ENCODE results near the gene PLAAT2. TPM values are rescaled to one million over a fixed set of nuclear protein-coding genes. Genes with fewer than 3 reads are reported as not detected.
"Not testable (repeated sequence)": the region's sequence is repeated elsewhere in the genome, so short reads cannot be mapped to it uniquely, and the experiment has no call there.

Gene PLAAT2
- total and polyA plus RNA-seq, 4 donors: 2.2 to 29.8 (median 14.8) TPM

GRCh38 chr11:63586451-63587166 lies 23.4 kb upstream of the PLAAT2 start:
- Histone ChIP-seq H3K4me3 (no peak overlapping the region), H3K9ac (ENCODE audit: insufficient read depth in 1 of 2, low read length in 2 of 2) (no peak overlapping the region), H3K27ac (ENCODE audit: low read depth in 1 of 2, low read length in 1 of 2) (no peak overlapping the region), H3K27me3 (ENCODE audit: control insufficient read depth in 3 of 3, insufficient read depth in 3 of 3, low read length in 2 of 3) (no peaks in the 10 kb centered on the region), H3K36me3 (ENCODE audit: control insufficient read depth in 4 of 4, insufficient read depth in 4 of 4, low read length in 4 of 4) (peaks cover 0 to 39% (median 11%) of the 10 kb centered on the region in 4 donors), H3K4me1 (ENCODE audit: control insufficient read depth in 5 of 5, insufficient read depth in 5 of 5, low read length in 5 of 5) (peaks cover 0 to 2% (median 0%) of the 10 kb centered on the region in 5 donors), H3K9me3 (ENCODE audit: control insufficient read depth in 4 of 4, insufficient read depth in 3 of 4, low read length in 3 of 4) (peaks cover 0 to 4% (median 0%) of the 10 kb centered on the region in 4 donors)
- DNase-seq: no peak
- ATAC-seq (ENCODE audit: insufficient read depth, low FRiP score): no peak
- 97 to 98% methylated on average over 6 of the region's 6 CpGs for WGBS, 2 donors
- TF ChIP-seq CTCF (IDR thresholded peaks at IDR 0.05; ENCODE audit: control extremely low read depth, extremely low read depth): no peak

GRCh38 chr11:63583357-63583677 lies 20.1 kb upstream of the PLAAT2 start:
- no peak for TF ChIP-seq CTCF (IDR thresholded peaks at IDR 0.05; ENCODE audit: control extremely low read depth, extremely low read depth)
- DNase-seq (no peak), ATAC-seq (ENCODE audit: insufficient read depth, low FRiP score) (no peak)
- Histone ChIP-seq H3K9ac (ENCODE audit: insufficient read depth in 1 of 2, low read length in 2 of 2) (no peak overlapping the region), H3K27ac (ENCODE audit: low read depth in 1 of 2, low read length in 1 of 2) (no peak overlapping the region), H3K4me3 (no peak overlapping the region), H3K9me3 (ENCODE audit: control insufficient read depth in 4 of 4, insufficient read depth in 3 of 4, low read length in 3 of 4) (peaks cover 0 to 4% (median 2%) of the 10 kb centered on the region in 4 donors), H3K36me3 (ENCODE audit: control insufficient read depth in 4 of 4, insufficient read depth in 4 of 4, low read length in 4 of 4) (peaks cover 0 to 26% (median 8%) of the 10 kb centered on the region in 4 donors), H3K27me3 (ENCODE audit: control insufficient read depth in 3 of 3, insufficient read depth in 3 of 3, low read length in 2 of 3) (no peaks in the 10 kb centered on the region), H3K4me1 (ENCODE audit: control insufficient read depth in 5 of 5, insufficient read depth in 5 of 5, low read length in 5 of 5) (peaks cover 0 to 2% (median 0%) of the 10 kb centered on the region in 5 donors)

GRCh38 chr11:63581224-63581623 lies 18.0 kb upstream of the PLAAT2 start:
- H3K9ac ChIP-seq (ENCODE audit: insufficient read depth in 1 of 2, low read length in 2 of 2); H3K4me1 ChIP-seq (ENCODE audit: control insufficient read depth in 5 of 5, insufficient read depth in 5 of 5, low read length in 5 of 5); DNase-seq; H3K27ac ChIP-seq (ENCODE audit: low read depth in 1 of 2, low read length in 1 of 2); H3K9me3 ChIP-seq (ENCODE audit: control insufficient read depth in 4 of 4, insufficient read depth in 3 of 4, low read length in 3 of 4); ATAC-seq (ENCODE audit: insufficient read depth, low FRiP score); H3K4me3 ChIP-seq; H3K27me3 ChIP-seq (ENCODE audit: control insufficient read depth in 3 of 3, insufficient read depth in 3 of 3, low read length in 2 of 3): not testable (repeated sequence)
- H3K36me3 ChIP-seq (ENCODE audit: control insufficient read depth in 4 of 4, insufficient read depth in 4 of 4, low read length in 4 of 4): peaks cover 0 to 23% (median 5%) of the 10 kb centered on the region in 4 donors
- WGBS, 2 donors: 77 to 79% methylated on average over 7 of the region's 7 CpGs

- not testable (repeated sequence) for H3K27me3 ChIP-seq (ENCODE audit: control insufficient read depth in 3 of 3, insufficient read depth in 3 of 3, low read length in 2 of 3); DNase-seq; H3K27ac ChIP-seq (ENCODE audit: low read depth in 1 of 2, low read length in 1 of 2); ATAC-seq (ENCODE audit: insufficient read depth, low FRiP score); H3K9ac ChIP-seq (ENCODE audit: insufficient read depth in 1 of 2, low read length in 2 of 2); H3K9me3 ChIP-seq (ENCODE audit: control insufficient read depth in 4 of 4, insufficient read depth in 3 of 4, low read length in 3 of 4); H3K4me3 ChIP-seq
- Histone ChIP-seq H3K36me3 (ENCODE audit: control insufficient read depth in 4 of 4, insufficient read depth in 4 of 4, low read length in 4 of 4) (peaks cover 0 to 19% (median 3%) of the 10 kb centered on the region in 4 donors), H3K4me1 (ENCODE audit: control insufficient read depth in 5 of 5, insufficient read depth in 5 of 5, low read length in 5 of 5) (peaks cover 0 to 10% (median 5%) of the 10 kb centered on the region in 5 donors)
- 76 to 88% methylated on average over 2 of the region's 3 CpGs for WGBS, 2 donors
Measured at GRCh38 chr11:63578882-63579281, 15.7 kb upstream of the PLAAT2 start.
